Prostate gland (tissue), 2 donors: Measurements from ENCODE around the gene PRKAB2. TPM values are rescaled to one million over a fixed set of nuclear protein-coding genes. Genes with fewer than 3 reads are reported as not detected.
"Not testable (repeated sequence)": the region's sequence is repeated elsewhere in the genome, so short reads cannot be mapped to it uniquely, and the experiment has no call there.

Source experiments
- DNase-seq: peaks from one replicate; pipeline ENCODE4 v3.0.0-alpha.2; 2019; ENCODE audit warnings: low spot score
- H3K27ac ChIP-seq, 2 donors: fragments of 200-600 bp; sonication (generic); 2 replicates each; pipeline ENCODE4 v1.5.1; 2017 to 2019
- H3K27me3 ChIP-seq: fragments of 200-600 bp; sonication (generic); replicated peaks from 2 replicates; pipeline ENCODE4 v1.5.1; 2019; ENCODE audit not compliant: insufficient read depth
- H3K36me3 ChIP-seq, 2 donors: fragments of 200-600 bp; sonication (generic); 1 replicate in 1 of 2; 2 replicates in 1 of 2; pipeline versions ENCODE4 v1.5.1 to v1.8.1; 2017 to 2019
- H3K4me1 ChIP-seq: fragments of 200-600 bp; sonication (generic); replicated peaks from 2 replicates; pipeline ENCODE4 v1.5.1; 2019
- H3K4me3 ChIP-seq, 2 donors: fragments of 200-600 bp; sonication (generic); 2 replicates each; pipeline ENCODE4 v1.5.1; 2017 to 2019
- H3K9me3 ChIP-seq: fragments of 200-600 bp; sonication (generic); 2 replicates; pipeline ENCODE4 v1.5.1; 2017
- CTCF ChIP-seq, 4 experiments: fragments of 200-600 bp in 2 of 4; fragments of 450-650 bp in 2 of 4; sonication (generic) in 2 of 4; IDR thresholded peaks; 1 replicate in 3 of 4; 2 replicates in 1 of 4; pipeline ENCODE4 v1.5.1; 2016 to 2019; ENCODE audit warnings: antibody characterized with exemption in 4 of 4, mild to moderate bottlenecking in 2 of 4, moderate library complexity in 2 of 4
- POLR2A ChIP-seq: fragments of 450-650 bp; IDR thresholded peaks from one replicate; pipeline ENCODE4 v1.6.1; 2016; ENCODE audit warnings: antibody characterized with exemption, mild to moderate bottlenecking
- POLR2AphosphoS5 ChIP-seq: sonication (generic); formaldehyde crosslinking; IDR thresholded peaks from one replicate; pipeline ENCODE4 v1.6.1; 2017; ENCODE audit warnings: antibody characterized with exemption
- WGBS: methylation state at CpG from one replicate; pipeline ENCODE4 v1.1.5; 2018; 5-methylcytosine and 5-hydroxymethylcytosine counted together
- intact Hi-C: fragments of 100-400 bp; cut with DNase I; formaldehyde crosslinking; loops from one replicate; pipeline ENCODE4 v1.14.2; 2022
- total RNA-seq, 2 donors: library from RNA; depleted of rRNA; stranded (reverse); fragments of >200 nt; gene quantifications; one replicate each; pipeline ENCODE4 v1.1.0, GENCODE V29; 2016

PRKAB2 gene
- total RNA-seq, 2 donors from 2014 or later = 12.3 to 14.0 TPM

DNA sequence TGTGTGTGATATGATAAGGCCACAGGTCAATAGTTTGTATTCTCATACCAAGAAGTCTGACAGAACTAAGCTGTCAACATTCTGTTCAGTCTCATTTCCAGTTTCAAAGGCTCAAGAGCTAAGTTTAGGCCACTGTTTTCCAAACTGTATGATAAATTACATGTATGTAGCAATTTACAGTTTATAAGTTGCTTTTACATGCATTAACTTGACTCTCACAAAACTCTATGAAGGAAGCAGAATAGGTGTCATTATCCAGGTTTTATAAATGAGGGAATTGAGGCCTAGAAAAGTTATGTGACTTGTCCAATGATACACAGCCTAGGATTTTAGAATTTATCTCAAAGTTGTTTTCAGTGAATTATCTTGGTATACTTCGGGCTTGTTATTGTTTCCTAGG is 29.5 kb upstream of the PRKAB2 start:
- H3K4me3 ChIP-seq = no peak overlapping the region
- DNase-seq = no peak
- H3K4me1 ChIP-seq = no peaks in the 10 kb centered on the region
- TF ChIP-seq CTCF (IDR thresholded peaks at IDR 0.05) = no peak
- no peak for TF ChIP-seq POLR2AphosphoS5
- no peak for TF ChIP-seq POLR2A
- intact Hi-C loops = no loop called here
- no peaks in the 10 kb centered on the region for H3K9me3 ChIP-seq
- no peaks in the 10 kb centered on the region for H3K27me3 ChIP-seq
- 98% methylated on average over 1 of the region's 1 CpG for WGBS
- H3K27ac ChIP-seq = no peak overlapping the region
- H3K36me3 ChIP-seq = no peaks in the 10 kb centered on the region

DNA sequence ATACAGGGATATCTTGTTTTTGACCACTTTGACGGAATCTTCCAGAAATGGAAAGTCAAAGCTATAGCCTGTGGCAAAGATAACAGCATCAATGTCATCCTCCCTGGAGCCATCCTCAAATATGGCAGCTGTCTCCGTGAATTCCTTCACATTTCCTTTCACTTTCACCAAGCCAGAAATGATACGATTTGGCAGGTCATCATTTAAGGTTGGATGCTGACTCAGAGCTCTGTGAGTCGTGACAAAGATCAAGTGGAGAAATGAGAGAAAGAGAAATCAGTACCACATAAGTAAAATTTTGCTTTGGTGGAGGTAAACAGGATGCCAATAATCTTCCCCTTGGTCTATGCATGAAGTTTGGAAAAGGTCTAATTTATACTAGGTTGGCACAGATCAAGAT is 29.0 kb upstream of the PRKAB2 start:
- 93% methylated on average over 4 of the region's 4 CpGs for WGBS
- no peak for DNase-seq
- TF ChIP-seq CTCF (IDR thresholded peaks at IDR 0.05) (no peak), POLR2A (no peak), POLR2AphosphoS5 (no peak)
- H3K27me3 ChIP-seq = no peaks in the 10 kb centered on the region
- H3K4me1 ChIP-seq = no peaks in the 10 kb centered on the region
- H3K9me3 ChIP-seq = no peaks in the 10 kb centered on the region
- no peak overlapping the region for H3K4me3 ChIP-seq
- intact Hi-C loops = no loop called here
- H3K36me3 ChIP-seq = no peaks in the 10 kb centered on the region
- H3K27ac ChIP-seq = no peak overlapping the region

DNA sequence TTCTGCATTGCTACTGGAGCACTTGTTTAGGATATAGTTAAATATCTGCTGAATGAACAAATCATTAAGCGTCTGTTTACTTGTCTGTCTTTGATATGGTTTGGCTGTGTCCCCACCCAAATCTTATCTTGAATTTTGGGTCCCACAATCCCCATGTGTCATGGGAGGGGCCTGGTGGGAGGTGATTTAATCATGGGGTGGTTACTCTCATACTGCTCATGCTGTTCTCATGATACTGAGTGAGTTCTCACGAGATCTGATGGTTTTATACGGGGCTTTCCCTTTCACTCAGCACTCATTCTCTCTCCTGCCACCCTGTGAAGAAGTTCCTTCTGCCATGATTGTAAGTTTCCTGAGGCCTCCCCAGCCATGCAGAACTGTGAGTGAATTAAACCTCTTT is 25.1 kb upstream of the PRKAB2 start:
- intact Hi-C loops, H3K27ac ChIP-seq, DNase-seq, H3K36me3 ChIP-seq, H3K9me3 ChIP-seq, H3K27me3 ChIP-seq, H3K4me1 ChIP-seq, H3K4me3 ChIP-seq: not testable (repeated sequence)
- WGBS = 93% methylated on average over 3 of the region's 3 CpGs

GRCh38 chr1:147189514-147189913 is 17.2 kb upstream of the PRKAB2 start:
- WGBS = 88% methylated on average over 2 of the region's 2 CpGs
- H3K4me1 ChIP-seq = no peaks in the 10 kb centered on the region
- no peak for DNase-seq
- intact Hi-C loops = no loop called here
- no peaks in the 10 kb centered on the region for H3K9me3 ChIP-seq
- no peak overlapping the region for H3K4me3 ChIP-seq
- H3K27ac ChIP-seq = no peak overlapping the region
- no peaks in the 10 kb centered on the region for H3K27me3 ChIP-seq
- H3K36me3 ChIP-seq = no peaks in the 10 kb centered on the region
- TF ChIP-seq CTCF (IDR thresholded peaks at IDR 0.05) (no peak), POLR2AphosphoS5 (no peak), POLR2A (no peak)

- 56% methylated on average over 2 of the region's 2 CpGs for WGBS
- intact Hi-C loops = no loop called here
- Histone ChIP-seq H3K27me3 (no peaks in the 10 kb centered on the region), H3K9me3 (no peaks in the 10 kb centered on the region), H3K4me1 (no peaks in the 10 kb centered on the region), H3K27ac (no peak overlapping the region), H3K36me3 (no peaks in the 10 kb centered on the region), H3K4me3 (no peak overlapping the region)
- TF ChIP-seq POLR2A (no peak), CTCF (IDR thresholded peaks at IDR 0.05) (no peak), POLR2AphosphoS5 (no peak)
- DNase-seq = no peak
These were observed 13.2 kb upstream of the PRKAB2 start for GRCh38 chr1:147185432-147185831.
